Kidney glomerular epithelial cell (primary cell): Measurements from ENCODE around the gene SEZ6.

Experiments used
- DNase-seq: peaks from one replicate; lab custom pipeline; 2025; lab: John Stamatoyannopoulos, UW

SEZ6 gene

DNA sequence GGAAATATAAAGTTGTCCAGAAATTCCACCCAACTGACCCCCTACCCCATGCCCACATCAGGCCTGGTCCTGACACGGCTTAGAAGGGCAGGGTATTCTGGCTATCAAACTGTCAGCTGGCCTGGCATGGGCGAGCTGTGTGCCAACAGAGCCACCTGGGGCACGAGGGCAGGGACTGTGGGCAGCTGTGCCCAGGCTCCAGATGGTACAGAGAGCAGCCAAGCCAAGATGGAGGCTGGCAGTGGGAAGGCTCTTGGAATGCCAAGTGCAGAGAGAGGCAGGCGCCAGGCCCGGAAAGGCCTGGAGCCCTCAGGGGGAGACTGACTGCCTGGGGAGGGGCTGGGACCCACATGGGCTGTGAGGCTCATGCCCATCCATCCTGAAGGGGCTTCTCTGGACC is 30.2 kb downstream of the SEZ6 start:
- no peak for DNase-seq

DNA sequence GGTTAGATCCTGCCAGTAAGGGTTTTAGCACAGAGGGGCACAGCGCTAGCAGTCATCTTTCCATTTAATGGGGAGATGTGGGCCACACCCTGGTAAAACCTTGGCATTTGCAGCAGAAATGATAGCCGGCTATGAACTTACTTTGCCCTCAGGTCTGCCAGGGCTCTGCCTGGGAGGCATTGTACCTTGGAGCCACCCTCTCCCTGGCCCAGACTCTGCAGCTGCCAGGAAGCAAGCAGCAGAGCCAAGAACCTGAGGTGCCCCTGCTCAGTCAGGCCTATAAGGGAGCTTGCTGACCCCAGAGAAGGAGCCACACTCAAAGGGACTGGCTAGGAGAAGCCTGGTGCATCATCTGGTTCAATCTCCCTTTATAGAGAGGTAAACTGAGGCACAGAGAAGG is 30.8 kb downstream of the SEZ6 start:
- DNase-seq = no peak

DNA sequence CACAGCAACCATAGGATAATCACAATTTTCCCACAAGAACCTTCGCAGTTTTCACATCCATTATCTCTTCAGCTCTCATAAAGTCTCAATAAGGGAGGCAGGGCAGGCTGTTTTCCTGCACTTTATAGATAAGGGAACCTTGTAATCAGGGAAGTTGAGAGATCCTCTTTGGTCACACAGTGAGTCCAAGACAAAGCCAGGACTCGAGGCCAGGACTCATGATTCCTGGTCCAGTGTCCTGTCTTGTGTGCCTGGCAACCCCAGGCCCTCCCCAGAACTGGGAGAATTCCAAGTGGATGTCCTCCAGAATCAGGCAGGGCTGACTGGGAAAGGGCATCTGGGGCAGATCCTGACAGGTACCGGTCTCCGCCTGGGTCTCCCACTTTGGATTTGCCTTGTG is 31.4 kb downstream of the SEZ6 start:
- no peak for DNase-seq

- peak; percentile 20 for DNase-seq
These were observed 32.4 kb downstream of the SEZ6 start for GRCh38 chr17:28973425-28973824.

DNA sequence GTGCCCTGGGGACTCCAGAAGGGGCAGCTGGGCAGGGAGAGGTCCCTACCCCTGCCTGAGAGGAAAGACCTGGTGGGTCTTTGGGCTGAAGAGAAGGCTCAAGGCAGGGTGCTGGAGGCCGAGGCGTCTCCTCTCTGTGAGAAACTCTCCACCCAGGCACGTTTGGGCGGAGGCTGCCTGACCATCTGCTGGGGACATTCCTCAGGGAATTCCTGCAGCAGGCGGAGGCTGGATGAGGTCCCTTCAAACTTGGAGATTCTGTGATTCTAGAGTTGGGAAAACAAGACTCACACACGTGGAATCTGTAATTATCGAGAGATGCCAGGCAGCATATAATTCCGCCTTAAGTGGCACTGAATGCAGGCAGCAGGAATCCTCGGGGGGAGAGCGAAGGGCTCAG is 33.4 kb downstream of the SEZ6 start:
- DNase-seq = no peak

GRCh38 chr17:28970879-28971278 is 35.0 kb downstream of the SEZ6 start:
- DNase-seq = no peak

- DNase-seq = no peak
These were observed 36.0 kb downstream of the SEZ6 start for GRCh38 chr17:28969706-28970393.

- DNase-seq = no peak
These were observed 36.9 kb downstream of the SEZ6 start for GRCh38 chr17:28968914-28969295.

DNA sequence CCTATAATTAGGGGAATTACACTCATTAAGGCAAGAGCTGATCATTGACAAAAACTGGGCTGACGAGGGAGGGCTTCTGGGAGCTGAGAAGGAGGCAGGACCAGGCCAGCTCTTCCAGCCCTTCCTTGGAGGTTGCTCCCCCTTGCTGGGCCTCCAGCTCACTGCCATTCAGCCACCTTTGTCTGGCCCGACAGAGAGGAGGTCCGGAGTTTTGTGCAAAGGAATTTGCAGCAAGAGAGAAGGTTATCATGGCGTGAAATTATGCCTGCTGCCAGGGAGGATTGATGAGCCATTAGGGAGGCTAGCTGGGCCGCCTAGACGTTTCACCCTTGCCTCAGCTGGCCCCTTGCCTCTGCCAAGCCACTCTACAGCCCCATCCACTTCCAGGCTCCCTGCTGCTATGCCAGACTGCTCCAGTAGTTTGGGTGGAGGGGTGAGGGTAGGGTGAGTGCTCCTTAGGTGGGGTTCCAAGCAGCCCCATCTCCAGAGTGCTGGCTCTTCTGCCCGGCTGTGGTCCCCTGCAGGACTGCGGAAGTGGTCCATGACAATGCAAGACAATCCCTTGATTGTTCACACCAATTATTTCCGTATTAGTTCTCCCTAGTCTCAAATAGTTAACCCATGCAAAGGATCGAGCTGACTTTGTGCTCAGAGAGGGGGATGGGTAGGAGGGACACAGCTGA is 37.5 kb downstream of the SEZ6 start:
- peak; percentile 56 for DNase-seq

GRCh38 chr17:28967221-28968135 is 38.4 kb downstream of the SEZ6 start:
- DNase-seq = no peak

- DNase-seq = no peak
These were observed 42.0 kb downstream of the SEZ6 start for GRCh38 chr17:28963841-28964240.

GRCh38 chr17:28963055-28963611 is 42.7 kb downstream of the SEZ6 start:
- DNase-seq = no peak

GRCh38 chr17:28961391-28961790 is 44.4 kb downstream of the SEZ6 start:
- no peak for DNase-seq

GRCh38 chr17:28960256-28961061 is 45.4 kb downstream of the SEZ6 start:
- no peak for DNase-seq

- no peak for DNase-seq
These were observed 46.4 kb downstream of the SEZ6 start for GRCh38 chr17:28959471-28959871.

DNA sequence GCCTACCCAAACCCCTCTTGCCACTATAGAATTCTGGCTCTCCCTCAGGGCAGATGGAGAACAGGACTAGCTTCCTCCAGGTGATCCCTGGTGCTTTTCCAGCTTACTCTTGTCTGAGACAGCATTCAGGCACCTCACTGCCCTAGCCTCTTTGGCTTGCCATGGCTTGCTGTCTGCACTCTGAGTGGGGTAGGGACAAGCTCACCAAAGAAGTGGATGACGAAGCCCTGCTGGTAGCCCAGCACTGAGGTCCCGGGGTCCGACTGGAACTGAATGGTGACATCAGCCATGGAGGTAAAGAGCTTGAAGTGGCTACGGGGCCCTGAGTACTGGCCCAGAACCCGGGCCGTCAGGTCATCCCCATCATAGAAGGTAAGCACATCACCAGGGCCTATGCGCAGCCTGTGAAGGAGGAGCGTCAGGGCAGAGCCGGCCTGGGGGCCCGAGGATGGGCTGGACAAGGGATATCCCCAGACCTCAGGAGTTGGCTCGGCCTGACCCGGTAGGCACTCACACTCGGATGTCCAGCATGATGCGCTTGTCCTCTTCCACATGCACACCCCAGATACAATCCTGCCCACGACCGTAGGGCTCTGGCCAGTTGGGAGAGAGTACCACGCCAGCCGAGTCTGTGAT is 46.9 kb downstream of the SEZ6 start:
- no peak for DNase-seq

DNA sequence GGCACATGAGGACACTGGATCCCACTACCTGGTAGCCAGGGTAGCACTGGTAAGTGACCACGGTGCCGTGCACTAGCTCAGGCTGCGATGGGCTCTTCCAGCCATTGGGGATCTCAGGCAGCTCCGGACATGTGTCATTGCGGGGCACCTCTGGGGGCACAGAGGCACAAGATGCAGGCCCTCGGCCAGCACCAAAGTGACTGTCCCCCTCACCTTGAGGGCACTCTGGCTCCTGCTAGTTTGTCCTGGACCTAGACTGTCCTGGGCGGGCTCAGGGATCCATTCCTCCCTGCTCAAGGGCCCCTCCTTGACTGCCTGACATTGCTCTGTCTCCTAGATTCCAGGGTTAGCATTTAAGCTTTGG is 47.9 kb downstream of the SEZ6 start:
- DNase-seq = no peak

- DNase-seq = no peak
These were observed 48.4 kb downstream of the SEZ6 start for GRCh38 chr17:28957277-28957991.

- no peak for DNase-seq
These were observed 49.0 kb downstream of the SEZ6 start for GRCh38 chr17:28956861-28957260.

DNA sequence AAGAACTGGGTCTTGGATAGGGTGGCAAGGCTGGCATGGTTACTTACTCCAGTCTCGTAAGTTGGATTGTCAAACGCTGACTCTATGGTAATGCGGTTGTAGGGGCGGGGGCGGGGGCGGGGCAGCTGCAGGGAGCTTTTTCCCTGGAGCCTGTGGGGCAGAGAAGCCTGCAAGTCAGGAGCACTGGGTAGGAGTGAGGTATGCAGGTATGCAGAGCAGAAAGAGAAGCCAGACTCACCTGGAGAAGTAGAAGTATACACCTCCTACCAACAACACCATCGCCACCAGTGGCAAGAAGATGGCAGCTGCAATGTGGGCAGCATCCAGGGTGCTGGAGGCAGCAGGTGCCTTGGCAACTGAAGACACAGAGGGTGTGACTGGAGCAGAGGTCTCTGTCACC is 49.7 kb downstream of the SEZ6 start:
- DNase-seq = no peak

GRCh38 chr17:28955408-28955807 is 50.4 kb downstream of the SEZ6 start:
- DNase-seq = no peak
